Trophoblast cell (in vitro differentiated cells and primary cell): Measurements from ENCODE around the gene TMEFF1.

ENCODE experiments used
- DNase-seq, 2 donors: peaks; one replicate each; pipeline ENCODE4 v3.0.0-alpha.2; 2016
- H2AFZ ChIP-seq: 2 replicates; pipeline ENCODE4 v1.6.1; 2013; ENCODE audit warnings: low read length, moderate library complexity, mild to moderate bottlenecking; ENCODE audit not compliant: insufficient read depth, poor library complexity
- H2AK5ac ChIP-seq: 2 replicates; pipeline ENCODE4 v1.6.1; 2013; ENCODE audit warnings: mild to moderate bottlenecking, low read length
- H2BK120ac ChIP-seq: 2 replicates; pipeline ENCODE4 v1.6.1; 2013; ENCODE audit warnings: low read length, mild to moderate bottlenecking, moderate library complexity; ENCODE audit not compliant: insufficient read depth, poor library complexity
- H2BK12ac ChIP-seq: 2 replicates; pipeline ENCODE4 v1.6.1; 2013; ENCODE audit warnings: mild to moderate bottlenecking, low read length, moderate library complexity
- H2BK5ac ChIP-seq: 2 replicates; pipeline ENCODE4 v1.6.1; 2013; ENCODE audit warnings: low read length, low read depth, moderate library complexity, mild to moderate bottlenecking; ENCODE audit not compliant: poor library complexity
- H3K14ac ChIP-seq: 2 replicates; pipeline ENCODE4 v1.6.1; 2013; ENCODE audit warnings: mild to moderate bottlenecking, low read length
- H3K18ac ChIP-seq: 2 replicates; pipeline ENCODE4 v1.6.1; 2013; ENCODE audit warnings: mild to moderate bottlenecking, low read length
- H3K23ac ChIP-seq: 2 replicates; pipeline ENCODE4 v1.6.1; 2013; ENCODE audit warnings: low read length
- H3K27ac ChIP-seq: 2 replicates; pipeline ENCODE4 v1.5.1; 2013; ENCODE audit warnings: low read depth, mild to moderate bottlenecking, inconsistent platforms, low read length, moderate library complexity
- H3K27me3 ChIP-seq: 2 replicates; pipeline ENCODE4 v1.6.1; 2013; ENCODE audit warnings: inconsistent platforms, mild to moderate bottlenecking, low read length, moderate library complexity; ENCODE audit not compliant: insufficient read depth
- H3K36me3 ChIP-seq, 2 experiments: 1 replicate in 1 of 2; 2 replicates in 1 of 2; pipeline ENCODE4 v1.6.1; 2013; ENCODE audit warnings: low read length in 2 of 2, mild to moderate bottlenecking in 2 of 2, moderate library complexity in 1 of 2; ENCODE audit not compliant: insufficient read depth in 2 of 2, control insufficient read depth in 1 of 2
- H3K4ac ChIP-seq: 2 replicates; pipeline ENCODE4 v1.6.1; 2013; ENCODE audit warnings: low read depth, mild to moderate bottlenecking, low read length, moderate library complexity
- H3K4me1 ChIP-seq, 2 experiments: 1 replicate in 1 of 2; 2 replicates in 1 of 2; pipeline ENCODE4 v1.6.1; 2013; ENCODE audit warnings: low read length in 2 of 2, mild to moderate bottlenecking in 2 of 2, moderate library complexity in 1 of 2; ENCODE audit not compliant: insufficient read depth in 2 of 2, control insufficient read depth in 1 of 2
- H3K4me2 ChIP-seq: 2 replicates; pipeline ENCODE4 v1.6.1; 2013; ENCODE audit warnings: inconsistent platforms, mild to moderate bottlenecking, low read length, moderate library complexity
- H3K4me3 ChIP-seq: 2 replicates; pipeline ENCODE4 v1.5.1; 2013; ENCODE audit warnings: mild to moderate bottlenecking, low read depth, low read length, inconsistent platforms
- H3K79me1 ChIP-seq: one replicate; pipeline ENCODE4 v1.6.1; 2013; ENCODE audit warnings: low read length
- H3K79me2 ChIP-seq: 2 replicates; pipeline ENCODE4 v1.6.1; 2013; ENCODE audit warnings: low read length, mild to moderate bottlenecking; ENCODE audit not compliant: control insufficient read depth, insufficient read depth, poor library complexity
- H3K9ac ChIP-seq: 2 replicates; pipeline ENCODE4 v1.6.1; 2013; ENCODE audit warnings: mild to moderate bottlenecking, low read length
- H3K9me3 ChIP-seq: 2 replicates; pipeline ENCODE4 v1.6.1; 2013; ENCODE audit warnings: low read depth, mild to moderate bottlenecking, control low read depth, inconsistent platforms, low read length; ENCODE audit not compliant: insufficient read depth
- H4K12ac ChIP-seq: 2 replicates; pipeline ENCODE4 v1.6.1; 2013; ENCODE audit warnings: low read depth, mild to moderate bottlenecking, low read length, moderate library complexity
- H4K8ac ChIP-seq: 2 replicates; pipeline ENCODE4 v1.6.1; 2013; ENCODE audit warnings: low read depth, mild to moderate bottlenecking, low read length, moderate library complexity
- H4K91ac ChIP-seq: one replicate; pipeline ENCODE4 v1.6.1; 2013; ENCODE audit warnings: low read depth, mild to moderate bottlenecking, low read length, moderate library complexity
- WGBS: extraction: QIAGEN DNeasy Blood & Tissue Kit; methylation state at CpG from one replicate; pipeline ENCODE4 v1.1.7; 2013; ENCODE audit warnings: missing lambda C conversion rate; ENCODE audit not compliant: insufficient read length, insufficient coverage; ENCODE audit errors: extremely low coverage; 5-methylcytosine and 5-hydroxymethylcytosine counted together

Gene TMEFF1

DNA sequence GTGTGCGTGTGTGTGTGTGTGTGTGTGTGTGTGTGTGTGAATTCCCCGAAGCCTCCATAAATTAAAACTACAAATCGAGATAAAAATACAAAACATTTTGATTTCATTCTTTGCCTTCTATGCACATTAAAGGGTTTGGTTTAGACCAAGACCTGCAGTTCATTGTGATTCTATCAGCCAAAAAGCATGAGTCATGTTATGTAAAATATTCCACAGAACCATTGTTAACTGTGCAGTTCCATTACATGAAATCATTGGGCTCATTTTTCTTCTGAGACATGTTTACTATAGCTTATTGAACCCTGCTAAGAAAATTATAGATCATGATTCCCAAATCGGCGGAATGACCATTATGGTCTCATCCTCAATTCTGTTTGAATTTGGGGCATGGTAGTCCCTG lies 116.6 kb downstream of the TMEFF1 start:
- no peak overlapping the region for H3K14ac ChIP-seq
- peaks cover 0 to 2% of the 10 kb centered on the region in 2 experiments for H3K4me1 ChIP-seq
- H2AK5ac ChIP-seq: no peak overlapping the region
- no peak overlapping the region for H4K91ac ChIP-seq
- H3K27ac ChIP-seq: no peak overlapping the region
- no peaks in the 10 kb centered on the region for H3K27me3 ChIP-seq
- H3K79me2 ChIP-seq: no peaks in the 10 kb centered on the region
- H3K9ac ChIP-seq: no peak overlapping the region
- peaks cover 5 to 6% of the 10 kb centered on the region in 2 experiments for H3K36me3 ChIP-seq
- H3K18ac ChIP-seq: no peak overlapping the region
- no peak overlapping the region for H2AFZ ChIP-seq
- no peak overlapping the region for H2BK5ac ChIP-seq
- peak in 1 of 2 donors; percentile 61 for DNase-seq
- no peak overlapping the region for H4K8ac ChIP-seq
- H2BK12ac ChIP-seq: no peak overlapping the region
- no peak overlapping the region for H3K4me2 ChIP-seq
- no CpG with 5 or more reads among the region's 5 CpGs for WGBS
- H3K4me3 ChIP-seq: no peak overlapping the region
- H4K12ac ChIP-seq: no peak overlapping the region
- no peak overlapping the region for H2BK120ac ChIP-seq
- H3K79me1 ChIP-seq: no peaks in the 10 kb centered on the region
- no peak overlapping the region for H3K23ac ChIP-seq
- no peak overlapping the region for H3K4ac ChIP-seq
- H3K9me3 ChIP-seq: no peaks in the 10 kb centered on the region

DNA sequence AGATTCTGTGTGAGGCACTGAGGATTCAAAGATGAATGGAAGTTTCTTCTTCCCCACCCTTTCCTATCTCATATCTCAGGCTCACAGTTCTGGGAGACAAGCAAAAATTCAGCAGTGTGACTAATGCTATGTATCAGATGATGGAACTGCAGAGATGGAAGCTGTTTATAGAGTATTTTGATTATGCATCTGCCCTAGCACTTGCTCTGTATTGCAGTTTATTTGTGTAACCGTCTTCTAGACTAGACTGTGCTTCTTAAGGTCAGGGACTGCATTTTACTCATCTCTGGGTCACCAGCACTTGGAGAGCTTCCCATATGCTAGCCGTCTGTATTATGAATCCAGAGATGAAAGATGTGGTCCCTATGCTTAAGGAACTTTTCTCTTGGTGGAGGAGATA lies 117.5 kb downstream of the TMEFF1 start:
- no CpG with 5 or more reads among the region's 2 CpGs for WGBS
- Histone ChIP-seq H2AFZ (no peak overlapping the region), H2BK120ac (no peak overlapping the region)

DNA sequence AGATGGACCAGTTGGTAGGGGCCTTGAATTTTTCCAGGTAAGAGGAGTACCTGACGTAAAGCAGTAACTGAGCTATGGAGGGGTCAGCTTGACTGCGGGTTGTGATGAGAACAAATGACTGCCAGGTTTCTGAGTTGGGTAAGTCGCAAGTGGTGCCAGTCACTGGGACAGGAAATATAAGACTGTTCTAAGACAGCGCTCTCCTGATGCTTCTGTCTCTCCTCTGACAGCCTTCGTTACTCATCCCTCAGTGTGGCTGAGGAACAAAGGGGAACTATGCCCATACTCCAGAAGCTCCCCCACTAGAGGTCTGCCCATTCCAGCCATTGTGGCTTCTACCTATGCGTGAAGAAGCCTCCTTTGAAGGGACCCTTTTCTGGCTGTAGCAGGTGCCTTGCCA lies 118.2 kb downstream of the TMEFF1 start:
- Histone ChIP-seq H3K4me3 (no peak overlapping the region), H3K27me3 (no peaks in the 10 kb centered on the region), H3K27ac (no peak overlapping the region), H2BK12ac (no peak overlapping the region), H3K9ac (no peak overlapping the region), H2BK120ac (no peak overlapping the region), H4K91ac (no peak overlapping the region), H2AK5ac (no peak overlapping the region), H4K12ac (no peak overlapping the region), H3K9me3 (no peaks in the 10 kb centered on the region), H4K8ac (no peak overlapping the region), H3K18ac (no peak overlapping the region), H3K14ac (no peak overlapping the region), H3K4ac (no peak overlapping the region), H3K79me1 (no peaks in the 10 kb centered on the region), H2BK5ac (no peak overlapping the region), H3K79me2 (no peaks in the 10 kb centered on the region), H3K23ac (no peak overlapping the region), H3K4me2 (no peak overlapping the region), H2AFZ (no peak overlapping the region), H3K36me3 (peaks cover under 1 to 3% of the 10 kb centered on the region in 2 experiments), H3K4me1 (no peaks in the 10 kb centered on the region)
- WGBS: no CpG with 5 or more reads among the region's 6 CpGs
- DNase-seq: no peak

More for the DNA sequence above, 117.5 kb downstream of the TMEFF1 start:
- Histone ChIP-seq H3K4me3 (no peak overlapping the region), H3K4me2 (no peak overlapping the region), H4K8ac (no peak overlapping the region), H3K18ac (no peak overlapping the region), H4K12ac (no peak overlapping the region), H2BK5ac (no peak overlapping the region), H3K23ac (no peak overlapping the region), H3K9me3 (no peaks in the 10 kb centered on the region), H3K4ac (no peak overlapping the region), H3K27me3 (no peaks in the 10 kb centered on the region), H3K79me1 (no peaks in the 10 kb centered on the region), H3K36me3 (peaks cover 5 to 6% of the 10 kb centered on the region in 2 experiments), H4K91ac (no peak overlapping the region), H3K14ac (no peak overlapping the region), H3K79me2 (no peaks in the 10 kb centered on the region), H3K27ac (no peak overlapping the region), H2AK5ac (no peak overlapping the region), H2BK12ac (no peak overlapping the region), H3K9ac (no peak overlapping the region), H3K4me1 (peaks cover 0 to 2% of the 10 kb centered on the region in 2 experiments)
- DNase-seq: no peak

DNA sequence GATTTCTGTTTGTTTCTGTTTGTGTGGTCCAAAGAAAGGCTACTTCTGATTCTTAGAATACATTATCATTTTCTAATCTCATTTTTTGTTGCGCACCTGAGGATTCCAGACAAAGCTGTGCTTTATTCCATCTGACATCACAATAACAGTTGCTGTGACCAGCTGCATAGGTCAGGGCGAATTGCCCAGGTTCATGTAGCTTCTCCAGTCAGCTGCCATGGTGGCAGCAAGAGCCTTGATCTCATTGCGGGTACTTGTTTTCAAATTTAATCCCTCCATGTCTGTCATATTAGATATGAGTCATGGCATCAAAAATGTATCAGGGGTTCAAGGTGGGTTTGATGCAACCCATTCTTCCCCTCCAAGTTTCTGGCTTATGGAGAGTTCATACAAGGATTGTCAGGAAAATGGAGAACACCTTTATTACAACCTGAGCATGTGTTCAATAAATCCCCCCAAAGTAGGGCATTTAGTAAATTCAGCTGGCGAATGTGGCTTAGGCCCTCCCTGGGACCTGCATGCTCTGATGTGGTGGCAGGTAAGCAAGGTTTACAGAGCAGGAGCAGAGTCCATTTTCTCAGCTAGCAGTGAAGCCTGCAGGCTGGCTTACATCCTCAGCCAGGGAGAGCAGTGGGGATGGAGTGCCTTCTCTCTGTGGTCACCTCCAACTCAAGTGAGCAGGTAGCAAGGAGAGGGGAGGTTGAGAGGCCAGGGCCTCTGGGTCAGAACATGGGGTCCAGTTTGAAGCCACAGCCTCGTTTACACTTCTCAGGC lies 118.9 kb downstream of the TMEFF1 start:
- no peak overlapping the region for H3K27ac ChIP-seq
- no peak overlapping the region for H4K12ac ChIP-seq
- H3K18ac ChIP-seq: no peak overlapping the region
- H3K4me1 ChIP-seq: no peaks in the 10 kb centered on the region
- H4K8ac ChIP-seq: no peak overlapping the region
- no peak overlapping the region for H2BK120ac ChIP-seq
- H3K23ac ChIP-seq: no peak overlapping the region
- DNase-seq: no peak
- peaks cover 0 to 2% of the 10 kb centered on the region in 2 experiments for H3K36me3 ChIP-seq
- no peak overlapping the region for H3K4me3 ChIP-seq
- no peak overlapping the region for H3K4me2 ChIP-seq
- no peak overlapping the region for H2BK12ac ChIP-seq
- no peak overlapping the region for H3K9ac ChIP-seq
- no peak overlapping the region for H3K4ac ChIP-seq
- no peak overlapping the region for H2BK5ac ChIP-seq
- no peak overlapping the region for H3K14ac ChIP-seq
- H2AK5ac ChIP-seq: no peak overlapping the region
- no CpG with 5 or more reads among the region's 5 CpGs for WGBS
- no peak overlapping the region for H2AFZ ChIP-seq
- no peaks in the 10 kb centered on the region for H3K9me3 ChIP-seq
- no peaks in the 10 kb centered on the region for H3K79me1 ChIP-seq
- H3K27me3 ChIP-seq: no peaks in the 10 kb centered on the region
- H4K91ac ChIP-seq: no peak overlapping the region
- no peaks in the 10 kb centered on the region for H3K79me2 ChIP-seq
